Parathyroid adenoma (tissue), 2 donors: ENCODE measurements around the gene SPOCK1.

Experiments
- H2AFZ ChIP-seq: fragments of 300-600 bp; sonication (generic); one replicate; pipeline ENCODE4 v1.7.0; 2017; ENCODE audit warnings: antibody characterized with exemption, mild to moderate bottlenecking
- H3K27ac ChIP-seq: fragments of 300-600 bp; sonication (generic); one replicate; pipeline ENCODE4 v1.7.0; 2017
- H3K27me3 ChIP-seq: fragments of 300-600 bp; sonication (generic); one replicate; pipeline ENCODE4 v1.7.0; 2017; ENCODE audit warnings: low read length; ENCODE audit not compliant: control insufficient read depth, insufficient read depth
- H3K36me3 ChIP-seq: fragments of 300-600 bp; sonication (generic); one replicate; pipeline ENCODE4 v1.7.0; 2017; ENCODE audit warnings: low read length; ENCODE audit not compliant: control insufficient read depth, insufficient read depth
- H3K4me1 ChIP-seq: fragments of 300-600 bp; sonication (generic); one replicate; pipeline ENCODE4 v1.7.0; 2017; ENCODE audit warnings: control low read depth
- H3K4me2 ChIP-seq: fragments of 300-600 bp; sonication (generic); one replicate; pipeline ENCODE4 v1.7.0; 2017; ENCODE audit warnings: low read length
- H3K4me3 ChIP-seq: fragments of 300-600 bp; sonication (generic); one replicate; pipeline ENCODE4 v1.7.0; 2017; ENCODE audit warnings: low read depth, low read length
- H3K79me2 ChIP-seq: fragments of 300-600 bp; sonication (generic); one replicate; pipeline ENCODE4 v1.7.0; 2017; ENCODE audit warnings: control low read depth
- H3K9ac ChIP-seq: fragments of 300-600 bp; sonication (generic); one replicate; pipeline ENCODE4 v1.7.0; 2017; ENCODE audit warnings: mild to moderate bottlenecking
- H3K9me3 ChIP-seq: fragments of 300-600 bp; sonication (generic); one replicate; pipeline ENCODE4 v1.7.0; 2017; ENCODE audit warnings: low read length; ENCODE audit not compliant: control insufficient read depth
- TF ChIP-seq, protein P1 (sequence below): fragments of 300-600 bp; sonication (generic); IDR thresholded peaks from one replicate; pipeline ENCODE4 v1.7.0; 2017; ENCODE audit warnings: antibody characterized with exemption, mild to moderate bottlenecking
- donor health status: primary hyperparathyroidism.

SPOCK1 gene

DNA sequence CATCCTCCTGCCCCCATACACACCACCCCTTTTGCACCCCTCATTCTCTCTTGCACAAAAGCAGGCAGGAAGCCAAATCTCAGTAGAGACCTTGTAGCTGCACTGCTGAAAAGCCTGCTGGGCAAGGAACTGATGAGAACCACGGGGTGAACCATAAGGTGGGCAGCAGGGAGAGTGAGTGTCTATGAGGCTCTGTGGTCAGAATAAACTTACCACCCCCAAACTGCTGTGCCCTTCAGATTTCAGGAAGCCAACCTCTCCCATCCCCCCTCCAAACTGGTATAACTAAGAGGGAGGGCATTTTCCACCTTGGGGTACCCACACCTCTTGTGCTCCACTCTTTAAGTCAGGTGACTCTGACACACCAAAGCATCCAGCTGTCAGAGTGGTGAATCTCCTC lies 471.4 kb downstream of the SPOCK1 start:
- Histone ChIP-seq H3K4me3 (no peak overlapping the region), H3K27me3 (no peaks in the 10 kb centered on the region), H3K9me3 (no peaks in the 10 kb centered on the region), H3K36me3 (no peaks in the 10 kb centered on the region), H3K79me2 (no peaks in the 10 kb centered on the region), H3K27ac (no peak overlapping the region), H3K4me1 (peaks cover 21% of the 10 kb centered on the region), H3K9ac (no peak overlapping the region), H2AFZ (no peak overlapping the region), H3K4me2 (no peak overlapping the region)
- TF ChIP-seq, protein P1, sequence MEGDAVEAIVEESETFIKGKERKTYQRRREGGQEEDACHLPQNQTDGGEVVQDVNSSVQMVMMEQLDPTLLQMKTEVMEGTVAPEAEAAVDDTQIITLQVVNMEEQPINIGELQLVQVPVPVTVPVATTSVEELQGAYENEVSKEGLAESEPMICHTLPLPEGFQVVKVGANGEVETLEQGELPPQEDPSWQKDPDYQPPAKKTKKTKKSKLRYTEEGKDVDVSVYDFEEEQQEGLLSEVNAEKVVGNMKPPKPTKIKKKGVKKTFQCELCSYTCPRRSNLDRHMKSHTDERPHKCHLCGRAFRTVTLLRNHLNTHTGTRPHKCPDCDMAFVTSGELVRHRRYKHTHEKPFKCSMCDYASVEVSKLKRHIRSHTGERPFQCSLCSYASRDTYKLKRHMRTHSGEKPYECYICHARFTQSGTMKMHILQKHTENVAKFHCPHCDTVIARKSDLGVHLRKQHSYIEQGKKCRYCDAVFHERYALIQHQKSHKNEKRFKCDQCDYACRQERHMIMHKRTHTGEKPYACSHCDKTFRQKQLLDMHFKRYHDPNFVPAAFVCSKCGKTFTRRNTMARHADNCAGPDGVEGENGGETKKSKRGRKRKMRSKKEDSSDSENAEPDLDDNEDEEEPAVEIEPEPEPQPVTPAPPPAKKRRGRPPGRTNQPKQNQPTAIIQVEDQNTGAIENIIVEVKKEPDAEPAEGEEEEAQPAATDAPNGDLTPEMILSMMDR: no peak

DNA sequence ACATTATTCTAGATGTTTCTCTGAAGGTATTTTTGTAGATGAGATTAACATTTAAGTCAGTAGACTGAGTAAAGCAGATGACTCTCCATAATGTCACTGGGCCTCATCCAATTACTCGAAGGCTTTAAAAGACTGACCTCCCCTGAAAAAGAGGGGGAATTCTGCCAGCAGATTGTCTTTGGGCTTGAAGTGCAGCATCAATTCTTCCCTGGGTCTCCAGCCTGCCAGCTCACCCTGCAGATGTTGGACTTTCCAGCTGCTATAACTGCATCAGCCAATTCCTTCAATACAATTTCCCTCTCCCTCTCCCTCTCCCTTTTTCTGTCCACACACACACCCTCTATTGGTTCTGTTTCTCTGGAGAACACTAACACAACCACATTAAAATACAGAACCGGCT lies 472.8 kb downstream of the SPOCK1 start:
- peaks cover 21% of the 10 kb centered on the region for H3K4me1 ChIP-seq
- H2AFZ ChIP-seq: no peak overlapping the region
- H3K27ac ChIP-seq: no peak overlapping the region
- H3K9ac ChIP-seq: no peak overlapping the region
- TF ChIP-seq, protein P1: no peak
- no peak overlapping the region for H3K4me3 ChIP-seq
- H3K4me2 ChIP-seq: no peak overlapping the region
- H3K79me2 ChIP-seq: no peaks in the 10 kb centered on the region
- no peaks in the 10 kb centered on the region for H3K27me3 ChIP-seq
- H3K9me3 ChIP-seq: no peaks in the 10 kb centered on the region
- H3K36me3 ChIP-seq: no peaks in the 10 kb centered on the region

DNA sequence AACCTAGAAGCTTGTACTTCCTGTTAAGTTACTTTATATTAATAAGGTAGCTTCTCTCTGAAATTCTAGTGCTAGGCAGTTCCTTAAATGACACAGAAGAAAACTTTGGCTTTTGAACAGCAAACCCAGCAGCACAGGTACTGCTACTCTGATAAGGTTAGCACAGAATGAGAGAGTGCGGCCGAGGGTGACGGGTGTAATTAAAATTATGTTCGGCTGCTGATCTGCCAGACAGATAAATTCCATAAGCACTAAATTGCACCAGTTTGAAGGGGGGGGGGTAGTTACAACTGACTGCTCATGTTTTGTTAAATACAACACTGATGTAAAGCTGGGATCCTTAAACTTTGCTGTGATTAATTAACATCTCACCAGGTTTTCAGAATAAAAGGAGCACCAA lies 475.1 kb downstream of the SPOCK1 start:
- TF ChIP-seq, protein P1: no peak
- Histone ChIP-seq H3K36me3 (no peaks in the 10 kb centered on the region), H3K27ac (no peak overlapping the region), H3K4me1 (peaks cover 21% of the 10 kb centered on the region), H3K4me3 (no peak overlapping the region), H3K9me3 (no peaks in the 10 kb centered on the region), H3K4me2 (no peak overlapping the region), H3K27me3 (no peaks in the 10 kb centered on the region), H2AFZ (no peak overlapping the region), H3K9ac (no peak overlapping the region), H3K79me2 (no peaks in the 10 kb centered on the region)

DNA sequence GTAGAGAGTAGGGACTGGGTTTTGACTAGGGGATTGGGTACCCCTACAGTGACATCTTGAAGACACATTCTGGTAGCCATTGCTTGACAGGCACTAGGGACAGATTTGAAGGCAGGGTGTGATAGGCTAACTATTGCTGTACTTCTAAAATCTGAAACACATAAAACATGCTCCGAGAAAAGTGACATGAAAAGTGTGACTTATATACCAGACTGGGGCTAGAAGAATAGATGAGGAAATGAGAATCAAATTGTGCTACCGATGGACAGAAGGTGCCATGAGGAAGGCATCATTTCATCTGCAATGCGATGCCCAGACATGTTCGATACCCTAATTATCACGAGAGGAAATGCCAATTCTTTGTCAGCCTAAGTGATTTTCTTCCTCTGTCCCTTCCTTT lies 475.8 kb downstream of the SPOCK1 start:
- no peak overlapping the region for H3K4me2 ChIP-seq
- no peaks in the 10 kb centered on the region for H3K36me3 ChIP-seq
- H3K4me1 ChIP-seq: peaks cover 21% of the 10 kb centered on the region
- no peak overlapping the region for H2AFZ ChIP-seq
- TF ChIP-seq, protein P1: no peak
- no peaks in the 10 kb centered on the region for H3K9me3 ChIP-seq
- H3K9ac ChIP-seq: no peak overlapping the region
- no peaks in the 10 kb centered on the region for H3K79me2 ChIP-seq
- no peaks in the 10 kb centered on the region for H3K27me3 ChIP-seq
- H3K27ac ChIP-seq: no peak overlapping the region
- no peak overlapping the region for H3K4me3 ChIP-seq

DNA sequence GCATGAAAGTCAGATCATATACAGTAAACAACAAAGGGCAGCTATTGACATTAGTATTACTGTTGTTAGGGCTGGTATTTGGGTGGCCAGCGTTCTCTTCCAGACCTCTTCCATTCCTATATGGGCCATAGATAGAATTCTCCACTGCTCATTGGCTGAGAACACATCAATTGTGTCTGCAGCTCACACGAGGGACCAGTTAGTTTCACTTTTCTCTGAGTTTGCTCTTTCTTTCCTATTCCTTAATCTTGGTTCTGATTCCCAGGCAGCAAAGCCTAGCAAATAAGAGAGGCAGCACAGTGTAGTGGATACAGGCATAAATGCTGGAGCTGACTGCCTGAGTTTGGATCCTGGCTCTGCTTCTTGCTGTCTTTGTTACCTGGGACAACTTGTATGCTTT lies 476.4 kb downstream of the SPOCK1 start:
- no peaks in the 10 kb centered on the region for H3K9me3 ChIP-seq
- no peak overlapping the region for H3K4me2 ChIP-seq
- no peak overlapping the region for H3K4me3 ChIP-seq
- no peak overlapping the region for H3K27ac ChIP-seq
- no peak overlapping the region for H3K9ac ChIP-seq
- H3K36me3 ChIP-seq: no peaks in the 10 kb centered on the region
- peaks cover 16% of the 10 kb centered on the region for H3K4me1 ChIP-seq
- H2AFZ ChIP-seq: no peak overlapping the region
- TF ChIP-seq, protein P1: no peak
- no peaks in the 10 kb centered on the region for H3K27me3 ChIP-seq
- H3K79me2 ChIP-seq: no peaks in the 10 kb centered on the region
